Esophagus muscularis mucosa (tissue), 4 donors: ENCODE data around the gene DNAJB5.
"Not testable (repeated sequence)": the region's sequence is repeated elsewhere in the genome, so short reads cannot be mapped to it uniquely, and the experiment has no call there.

Source experiments
- EP300 ChIP-seq: sonication (generic); formaldehyde crosslinking; IDR thresholded peaks from one replicate; pipeline ENCODE4 v1.6.1; 2017; ENCODE audit warnings: antibody characterized with exemption
- POLR2AphosphoS5 ChIP-seq, 2 donors: sonication (generic); formaldehyde crosslinking; IDR thresholded peaks; one replicate each; pipeline ENCODE4 v1.6.1; 2017; ENCODE audit warnings: antibody characterized with exemption in 2 of 2
- TF ChIP-seq, protein P1 (sequence below), 3 experiments: fragments of 200-600 bp in 2 of 3; fragments of 450-650 bp in 1 of 3; sonication (generic) in 2 of 3; IDR thresholded peaks; one replicate each; pipeline ENCODE4 v1.5.1; 2017 to 2019; ENCODE audit warnings: antibody characterized with exemption in 3 of 3, mild to moderate bottlenecking in 2 of 3, moderate library complexity in 1 of 3

- TF ChIP-seq, protein P1, sequence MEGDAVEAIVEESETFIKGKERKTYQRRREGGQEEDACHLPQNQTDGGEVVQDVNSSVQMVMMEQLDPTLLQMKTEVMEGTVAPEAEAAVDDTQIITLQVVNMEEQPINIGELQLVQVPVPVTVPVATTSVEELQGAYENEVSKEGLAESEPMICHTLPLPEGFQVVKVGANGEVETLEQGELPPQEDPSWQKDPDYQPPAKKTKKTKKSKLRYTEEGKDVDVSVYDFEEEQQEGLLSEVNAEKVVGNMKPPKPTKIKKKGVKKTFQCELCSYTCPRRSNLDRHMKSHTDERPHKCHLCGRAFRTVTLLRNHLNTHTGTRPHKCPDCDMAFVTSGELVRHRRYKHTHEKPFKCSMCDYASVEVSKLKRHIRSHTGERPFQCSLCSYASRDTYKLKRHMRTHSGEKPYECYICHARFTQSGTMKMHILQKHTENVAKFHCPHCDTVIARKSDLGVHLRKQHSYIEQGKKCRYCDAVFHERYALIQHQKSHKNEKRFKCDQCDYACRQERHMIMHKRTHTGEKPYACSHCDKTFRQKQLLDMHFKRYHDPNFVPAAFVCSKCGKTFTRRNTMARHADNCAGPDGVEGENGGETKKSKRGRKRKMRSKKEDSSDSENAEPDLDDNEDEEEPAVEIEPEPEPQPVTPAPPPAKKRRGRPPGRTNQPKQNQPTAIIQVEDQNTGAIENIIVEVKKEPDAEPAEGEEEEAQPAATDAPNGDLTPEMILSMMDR (IDR thresholded peaks at IDR 0.05), result not testable (repeated sequence)
- TF ChIP-seq POLR2AphosphoS5 (IDR thresholded peaks at IDR 0.05); EP300: not testable (repeated sequence)
These were observed 33.9 kb downstream of the DNAJB5 start for GRCh38 chr9:35023443-35023842.
